GM23338 (cell line): ENCODE measurements around the gene FANCF. TPM values are rescaled to one million over a fixed set of nuclear protein-coding genes. Genes with fewer than 3 reads are reported as not detected.

Experiments
- ATAC-seq: fragments of 200-7000 bp; cut with Tn5 transposase; 3 replicates; pipeline ENCODE4 v1.9.1; 2020
- DNase-seq: peaks from one replicate; pipeline ENCODE4 v3.0.0-alpha.2; 2015; ENCODE audit warnings: low spot score
- H2AFZ ChIP-seq: fragments of 200-600 bp; sonication (generic); 2 replicates; pipeline ENCODE4 v1.8.0; 2016; ENCODE audit warnings: antibody characterized with exemption, mild to moderate bottlenecking, moderate library complexity
- H3F3A ChIP-seq: fragments of 200-600 bp; sonication (generic); replicated peaks from 2 replicates; pipeline ENCODE4 v1.8.0; 2017; ENCODE audit warnings: antibody characterized with exemption, mixed run types, low read depth
- H3K27ac ChIP-seq: fragments of 200-600 bp; sonication (generic); 2 replicates; pipeline ENCODE4 v1.6.1; 2016; ENCODE audit warnings: low read depth
- H3K27me3 ChIP-seq: fragments of 200-600 bp; sonication (generic); 2 replicates; pipeline ENCODE4 v1.8.0; 2016; ENCODE audit warnings: mild to moderate bottlenecking, mixed run types, moderate library complexity; ENCODE audit not compliant: insufficient read depth
- H3K36me3 ChIP-seq: fragments of 200-600 bp; sonication (generic); 2 replicates; pipeline ENCODE4 v1.8.0; 2016; ENCODE audit warnings: mild to moderate bottlenecking; ENCODE audit not compliant: insufficient read depth
- H3K4me1 ChIP-seq: fragments of 200-600 bp; sonication (generic); 2 replicates; pipeline ENCODE4 v1.8.0; 2016; ENCODE audit warnings: mild to moderate bottlenecking, moderate library complexity; ENCODE audit not compliant: insufficient read depth
- H3K4me2 ChIP-seq: fragments of 200-600 bp; sonication (generic); 2 replicates; pipeline ENCODE4 v1.7.1; 2017; ENCODE audit warnings: mixed run types
- H3K4me3 ChIP-seq: fragments of 200-600 bp; sonication (generic); 2 replicates; pipeline ENCODE4 v1.6.1; 2016; ENCODE audit warnings: mixed run types
- H3K79me2 ChIP-seq: fragments of 200-600 bp; sonication (generic); replicated peaks from 2 replicates; pipeline ENCODE4 v1.8.0; 2017; ENCODE audit warnings: mild to moderate bottlenecking; ENCODE audit not compliant: insufficient read depth
- H3K9me2 ChIP-seq: fragments of 200-600 bp; sonication (generic); 2 replicates; pipeline ENCODE4 v1.8.0; 2017; ENCODE audit not compliant: insufficient read depth
- H4K20me1 ChIP-seq: fragments of 200-600 bp; sonication (generic); replicated peaks from 2 replicates; pipeline ENCODE4 v1.8.0; 2017; ENCODE audit warnings: mild to moderate bottlenecking; ENCODE audit not compliant: insufficient read depth
- H3K27ac Mint-ChIP-seq: 2 replicates; pipeline ENCODE4 v1.8.0; 2020; ENCODE audit warnings: inconsistent platforms, mild to moderate bottlenecking, moderate library complexity, mixed read lengths
- H3K27me3 Mint-ChIP-seq: 3 replicates; pipeline ENCODE4 v1.8.0; 2022; ENCODE audit warnings: low read depth, mild to moderate bottlenecking, moderate library complexity, mixed read lengths, inconsistent platforms; ENCODE audit not compliant: insufficient read depth, poor library complexity
- H3K36me3 Mint-ChIP-seq: 3 replicates; pipeline ENCODE4 v1.8.0; 2021; ENCODE audit warnings: low read depth, mild to moderate bottlenecking, inconsistent platforms, moderate library complexity, mixed read lengths
- H3K4me1 Mint-ChIP-seq: 3 replicates; pipeline ENCODE4 v1.8.0; 2020; ENCODE audit warnings: mild to moderate bottlenecking, inconsistent platforms, mixed read lengths
- H3K4me3 Mint-ChIP-seq: 3 replicates; pipeline ENCODE4 v1.8.0; 2021; ENCODE audit warnings: moderate library complexity, mild to moderate bottlenecking, inconsistent platforms, mixed read lengths
- H3K9me3 Mint-ChIP-seq: 3 replicates; pipeline ENCODE4 v1.8.0; 2020; ENCODE audit warnings: moderate library complexity, mild to moderate bottlenecking, inconsistent platforms, mixed read lengths
- CREB1 ChIP-seq: fragments of 250-450 bp; sonication (Bioruptor Pico); IDR thresholded peaks from 2 replicates; pipeline ENCODE4 v1.5.0; 2020; ENCODE audit warnings: low read depth, mild to moderate bottlenecking, moderate library complexity
- EZH2 ChIP-seq: fragments of 200-600 bp; sonication (generic); IDR thresholded peaks from one replicate; pipeline ENCODE4 v1.8.0; 2017; ENCODE audit warnings: antibody characterized with exemption, mild to moderate bottlenecking, low read depth; ENCODE audit not compliant: unreplicated experiment
- EZH2phosphoT487 ChIP-seq: fragments of 200-600 bp; sonication (generic); IDR thresholded peaks from one replicate; pipeline ENCODE4 v1.8.1; 2018; ENCODE audit warnings: antibody characterized with exemption; ENCODE audit not compliant: unreplicated experiment
- JUNB ChIP-seq: IDR thresholded peaks from one replicate; pipeline ENCODE4 v1.6.1; 2016; ENCODE audit warnings: antibody characterized with exemption; ENCODE audit not compliant: unreplicated experiment
- NANOG ChIP-seq: IDR thresholded peaks from 2 replicates; pipeline ENCODE4 v1.6.1; 2016; ENCODE audit warnings: antibody characterized with exemption, borderline replicate concordance
- POLR2AphosphoS5 ChIP-seq: IDR thresholded peaks from 2 replicates; pipeline ENCODE4 v1.6.1; 2016; ENCODE audit warnings: antibody characterized with exemption, low read depth
- STAT1 ChIP-seq: IDR thresholded peaks from one replicate; pipeline ENCODE4 v1.6.1; 2016; ENCODE audit warnings: antibody characterized with exemption; ENCODE audit not compliant: unreplicated experiment
- ZNF114 ChIP-seq: fragments of 250-450 bp; sonication (Bioruptor Pico); IDR thresholded peaks from 2 replicates; pipeline ENCODE4 v1.5.0; 2020; ENCODE audit warnings: mild to moderate bottlenecking, moderate library complexity
- ZNF331 ChIP-seq: fragments of 250-450 bp; sonication (Bioruptor Pico); IDR thresholded peaks from 2 replicates; pipeline ENCODE4 v1.5.0; 2020; ENCODE audit warnings: low read depth, mild to moderate bottlenecking, moderate library complexity
- polyA plus RNA-seq: library from polyadenylated mRNA; unstranded; fragments of >200 nt; fragmentation: Nextera tagmentation; extraction: Ambion mirVana; gene quantifications from 2 replicates; pipeline ENCODE4 v1.2.1, GENCODE V29; 2016
- total RNA-seq: library from RNA; depleted of rRNA; stranded (reverse); fragments of >200 nt; shearing (Covaris generic); gene quantifications from 2 replicates; pipeline ENCODE4 v1.2.3, GENCODE V29; 2014
- TF ChIP-seq, protein P1 (sequence below), 2 experiments: fragments of 200-600 bp in 1 of 2; sonication (generic) in 1 of 2; conservative IDR thresholded peaks; 2 replicates each; pipeline versions ENCODE4 v1.5.1 to v1.6.1; 2016 to 2017; ENCODE audit warnings: antibody characterized with exemption in 2 of 2, low read depth in 2 of 2, mild to moderate bottlenecking in 2 of 2, moderate library complexity in 1 of 2
- TF ChIP-seq, protein P2 (sequence below): IDR thresholded peaks from 2 replicates; pipeline ENCODE4 v1.6.1; 2016; ENCODE audit warnings: antibody characterized with exemption

The FANCF gene
- total and polyA plus RNA-seq, 2 experiments from 2014 or later, result 17.0 to 31.8 TPM

DNA sequence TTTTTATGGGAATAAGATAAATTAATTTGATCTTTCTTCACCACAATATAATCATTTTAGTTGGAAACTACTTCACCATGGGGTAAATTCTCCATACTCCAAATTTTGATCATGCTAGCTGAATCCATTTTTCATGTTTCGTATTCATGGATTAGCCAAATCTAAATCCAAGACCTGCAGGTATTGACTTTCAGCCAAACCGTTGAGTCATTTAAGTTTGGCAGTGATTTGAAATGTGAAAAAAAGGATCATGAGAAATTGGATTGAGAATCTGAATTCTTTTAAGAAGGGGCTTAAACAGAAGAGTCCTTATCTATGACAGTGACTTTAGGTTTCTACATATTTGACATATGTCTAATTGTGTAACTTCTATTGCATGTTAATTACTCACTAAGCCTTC is 46.1 kb upstream of the FANCF start:
- TF ChIP-seq, protein P1, sequence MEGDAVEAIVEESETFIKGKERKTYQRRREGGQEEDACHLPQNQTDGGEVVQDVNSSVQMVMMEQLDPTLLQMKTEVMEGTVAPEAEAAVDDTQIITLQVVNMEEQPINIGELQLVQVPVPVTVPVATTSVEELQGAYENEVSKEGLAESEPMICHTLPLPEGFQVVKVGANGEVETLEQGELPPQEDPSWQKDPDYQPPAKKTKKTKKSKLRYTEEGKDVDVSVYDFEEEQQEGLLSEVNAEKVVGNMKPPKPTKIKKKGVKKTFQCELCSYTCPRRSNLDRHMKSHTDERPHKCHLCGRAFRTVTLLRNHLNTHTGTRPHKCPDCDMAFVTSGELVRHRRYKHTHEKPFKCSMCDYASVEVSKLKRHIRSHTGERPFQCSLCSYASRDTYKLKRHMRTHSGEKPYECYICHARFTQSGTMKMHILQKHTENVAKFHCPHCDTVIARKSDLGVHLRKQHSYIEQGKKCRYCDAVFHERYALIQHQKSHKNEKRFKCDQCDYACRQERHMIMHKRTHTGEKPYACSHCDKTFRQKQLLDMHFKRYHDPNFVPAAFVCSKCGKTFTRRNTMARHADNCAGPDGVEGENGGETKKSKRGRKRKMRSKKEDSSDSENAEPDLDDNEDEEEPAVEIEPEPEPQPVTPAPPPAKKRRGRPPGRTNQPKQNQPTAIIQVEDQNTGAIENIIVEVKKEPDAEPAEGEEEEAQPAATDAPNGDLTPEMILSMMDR (conservative IDR thresholded peaks at IDR 0.05; ENCODE audit: low read depth in 2 of 2), result no peak
- TF ChIP-seq NANOG (no peak), CREB1 (no peak), STAT1 (no peak), ZNF114 (CRISPR knock-in tag) (no peak), EZH2 (no peak), EZH2phosphoT487 (no peak), JUNB (no peak), ZNF331 (no peak), POLR2AphosphoS5 (no peak)
- TF ChIP-seq, protein P2, sequence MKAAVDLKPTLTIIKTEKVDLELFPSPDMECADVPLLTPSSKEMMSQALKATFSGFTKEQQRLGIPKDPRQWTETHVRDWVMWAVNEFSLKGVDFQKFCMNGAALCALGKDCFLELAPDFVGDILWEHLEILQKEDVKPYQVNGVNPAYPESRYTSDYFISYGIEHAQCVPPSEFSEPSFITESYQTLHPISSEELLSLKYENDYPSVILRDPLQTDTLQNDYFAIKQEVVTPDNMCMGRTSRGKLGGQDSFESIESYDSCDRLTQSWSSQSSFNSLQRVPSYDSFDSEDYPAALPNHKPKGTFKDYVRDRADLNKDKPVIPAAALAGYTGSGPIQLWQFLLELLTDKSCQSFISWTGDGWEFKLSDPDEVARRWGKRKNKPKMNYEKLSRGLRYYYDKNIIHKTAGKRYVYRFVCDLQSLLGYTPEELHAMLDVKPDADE, result no peak
- Mint-ChIP-seq H3K4me3 (no peak overlapping the region), H3K4me1 (peaks cover 13% of the 10 kb centered on the region), H3K9me3 (no peaks in the 10 kb centered on the region), H3K27ac (no peak overlapping the region), H3K36me3 (no peaks in the 10 kb centered on the region), H3K27me3 (peaks cover 5% of the 10 kb centered on the region)
- Histone ChIP-seq H4K20me1 (no peaks in the 10 kb centered on the region), H2AFZ (no peak overlapping the region), H3K27ac (no peak overlapping the region), H3K79me2 (no peaks in the 10 kb centered on the region), H3F3A (no peaks in the 10 kb centered on the region), H3K9me2 (no peaks in the 10 kb centered on the region), H3K36me3 (no peaks in the 10 kb centered on the region), H3K4me3 (no peak overlapping the region), H3K4me1 (peaks cover 8% of the 10 kb centered on the region), H3K27me3 (peaks cover 15% of the 10 kb centered on the region), H3K4me2 (no peak overlapping the region)
- DNase-seq (no peak), ATAC-seq (no peak)

DNA sequence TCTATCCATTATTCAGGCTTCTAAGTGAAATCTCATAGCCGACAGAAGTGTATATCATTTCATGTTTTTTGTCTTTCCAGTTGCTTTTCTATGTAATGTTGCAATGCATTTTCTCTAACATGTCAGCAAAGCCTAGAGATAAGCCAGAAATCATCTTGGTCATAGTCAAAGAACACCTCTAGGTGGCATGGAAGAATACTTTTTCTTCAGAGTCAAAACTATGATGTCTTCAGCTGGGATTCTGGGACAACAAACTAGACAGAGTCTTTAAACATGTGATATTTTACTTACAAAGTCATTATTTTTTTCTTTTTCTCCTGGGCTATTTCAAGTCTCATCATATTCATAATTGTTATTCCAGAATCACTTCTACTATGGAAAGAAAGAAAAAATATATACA is 45.2 kb upstream of the FANCF start:
- Mint-ChIP-seq H3K27me3 (peaks cover 5% of the 10 kb centered on the region), H3K9me3 (no peaks in the 10 kb centered on the region), H3K4me1 (peaks cover 20% of the 10 kb centered on the region), H3K27ac (no peak overlapping the region), H3K4me3 (no peak overlapping the region), H3K36me3 (no peaks in the 10 kb centered on the region)
- peaks cover 22% of the 10 kb centered on the region for H3K27me3 ChIP-seq
- H3K36me3 ChIP-seq, result no peaks in the 10 kb centered on the region
- TF ChIP-seq STAT1, result no peak
- TF ChIP-seq, protein P1 (conservative IDR thresholded peaks at IDR 0.05; ENCODE audit: low read depth in 2 of 2), result peak; percentile 42 to 48
- TF ChIP-seq, protein P2, result no peak
- H3F3A ChIP-seq, result no peaks in the 10 kb centered on the region
- ATAC-seq (no peak), DNase-seq (peak; percentile 28)
- no peak overlapping the region for H3K27ac ChIP-seq
- H3K9me2 ChIP-seq, result no peaks in the 10 kb centered on the region
- H3K79me2 ChIP-seq, result no peaks in the 10 kb centered on the region
- no peak overlapping the region for H3K4me2 ChIP-seq
- H3K4me1 ChIP-seq, result peaks cover 12% of the 10 kb centered on the region
- H3K4me3 ChIP-seq, result no peak overlapping the region
- H2AFZ ChIP-seq, result no peak overlapping the region
- no peaks in the 10 kb centered on the region for H4K20me1 ChIP-seq
